Liver (tissue), 9 donors: ENCODE data around the gene FEM1C. TPM values are rescaled to one million over a fixed set of nuclear protein-coding genes. Genes with fewer than 3 reads are reported as not detected.

ENCODE experiments used
- DNase-seq: peaks from one replicate; pipeline ENCODE4 v3.0.0-alpha.2; 2017; ENCODE audit warnings: low spot score
- H3K27ac ChIP-seq, 2 donors: one replicate each; pipeline ENCODE4 v1.7.0; 2013; ENCODE audit warnings: inconsistent platforms in 2 of 2, low read length in 2 of 2, control low read depth in 1 of 2, low read depth in 1 of 2, mild to moderate bottlenecking in 1 of 2
- H3K27me3 ChIP-seq, 4 donors: one replicate each; pipeline versions ENCODE4 v1.6.1 to v1.7.0; 2013; ENCODE audit warnings: low read length in 3 of 4, inconsistent platforms in 1 of 4, mild to moderate bottlenecking in 1 of 4, moderate library complexity in 1 of 4; ENCODE audit not compliant: control insufficient read depth in 4 of 4, insufficient read depth in 4 of 4
- H3K36me3 ChIP-seq, 4 donors: one replicate each; pipeline versions ENCODE4 v1.6.1 to v1.7.0; 2013; ENCODE audit warnings: low read length in 3 of 4, mild to moderate bottlenecking in 3 of 4, low read depth in 1 of 4, moderate library complexity in 1 of 4; ENCODE audit not compliant: control insufficient read depth in 4 of 4, insufficient read depth in 3 of 4
- H3K4me1 ChIP-seq, 4 donors: one replicate each; pipeline versions ENCODE4 v1.6.1 to v1.7.0; 2013; ENCODE audit warnings: low read length in 3 of 4, mild to moderate bottlenecking in 3 of 4, moderate library complexity in 1 of 4; ENCODE audit not compliant: control insufficient read depth in 4 of 4, insufficient read depth in 4 of 4
- H3K4me3 ChIP-seq, 3 donors: one replicate each; pipeline versions ENCODE4 v1.6.1 to v1.7.0; 2013; ENCODE audit warnings: low read length in 3 of 3, control low read depth in 1 of 3, low read depth in 1 of 3, mild to moderate bottlenecking in 1 of 3
- H3K9ac ChIP-seq, 2 donors: one replicate each; pipeline ENCODE4 v1.7.0; 2013; ENCODE audit warnings: low read length in 2 of 2, mild to moderate bottlenecking in 2 of 2, moderate library complexity in 2 of 2, control low read depth in 1 of 2, low read depth in 1 of 2
- H3K9me3 ChIP-seq, 4 donors: one replicate each; pipeline versions ENCODE4 v1.6.1 to v1.7.0; 2013; ENCODE audit warnings: low read length in 3 of 4; ENCODE audit not compliant: control insufficient read depth in 4 of 4
- EGR1 ChIP-seq, 2 donors: IDR thresholded peaks; 2 replicates each; pipeline ENCODE4 v1.6.1; 2016 to 2018; ENCODE audit warnings: antibody characterized with exemption in 2 of 2, low read depth in 2 of 2
- FOXA2 ChIP-seq: IDR thresholded peaks from 2 replicates; pipeline ENCODE4 v1.6.1; 2016; ENCODE audit warnings: antibody characterized with exemption
- GABPA ChIP-seq, 2 donors: IDR thresholded peaks in 1 of 2; conservative IDR thresholded peaks in 1 of 2; 2 replicates each; pipeline ENCODE4 v1.6.1; 2016; ENCODE audit warnings: antibody characterized with exemption in 2 of 2, mild to moderate bottlenecking in 1 of 2, moderate library complexity in 1 of 2
- HNF4G ChIP-seq: IDR thresholded peaks from 2 replicates; pipeline ENCODE4 v1.6.1; 2016; ENCODE audit warnings: antibody characterized with exemption
- JUND ChIP-seq, 2 donors: IDR thresholded peaks; 2 replicates each; pipeline ENCODE4 v1.6.1; 2016; ENCODE audit warnings: antibody characterized with exemption in 2 of 2
- NR2F2 ChIP-seq: IDR thresholded peaks from 2 replicates; pipeline ENCODE4 v1.6.1; 2016; ENCODE audit warnings: antibody characterized with exemption
- RAD21 ChIP-seq, 2 donors: IDR thresholded peaks; 2 replicates each; pipeline ENCODE4 v1.6.1; 2016; ENCODE audit warnings: antibody characterized with exemption in 2 of 2, mild to moderate bottlenecking in 2 of 2
- RXRA ChIP-seq, 2 donors: IDR thresholded peaks; 2 replicates each; pipeline ENCODE4 v1.6.1; 2017 to 2018; ENCODE audit warnings: antibody characterized with exemption in 2 of 2, mild to moderate bottlenecking in 1 of 2
- TAF1 ChIP-seq: conservative IDR thresholded peaks from 2 replicates; pipeline ENCODE4 v1.6.1; 2016; ENCODE audit warnings: antibody characterized with exemption, mild to moderate bottlenecking
- WGBS: extraction: QIAGEN DNeasy Blood & Tissue Kit; methylation state at CpG from one replicate; pipeline ENCODE4 v1.1.7; 2013; 5-methylcytosine and 5-hydroxymethylcytosine counted together
- polyA plus RNA-seq, 2 donors: library from polyadenylated mRNA; stranded (reverse) in 1 of 2; unstranded in 1 of 2; fragments of 200-250 nt in 1 of 2; fragments of >200 nt in 1 of 2; fragmentation: Nextera tagmentation in 1 of 2; extraction: Ambion mirVana in 1 of 2; gene quantifications; one replicate each; pipeline versions ENCODE4 v1.2.1 to v1.2.3, GENCODE V29; 2013 to 2015
- total RNA-seq, 2 donors: library from RNA; depleted of rRNA; stranded (reverse); fragments of >200 nt; gene quantifications; one replicate each; pipeline ENCODE4 v1.2.3, GENCODE V29; 2014
- TF ChIP-seq, protein P1 (sequence below): IDR thresholded peaks from 2 replicates; pipeline ENCODE4 v1.6.1; 2016; ENCODE audit warnings: antibody characterized with exemption
- TF ChIP-seq, protein P2 (sequence below): IDR thresholded peaks from 2 replicates; pipeline ENCODE4 v1.6.1; 2016; ENCODE audit warnings: antibody characterized with exemption
- TF ChIP-seq, protein P3 (sequence below): fragments of 150-350 bp; IDR thresholded peaks from 2 replicates; pipeline ENCODE4 v1.5.1; 2017; ENCODE audit warnings: improper control_type of control experiment, low read depth, low read length; ENCODE audit not compliant: missing input control
- TF ChIP-seq, protein P4 (sequence below): IDR thresholded peaks from 2 replicates; pipeline ENCODE4 v1.6.1; 2016; ENCODE audit warnings: antibody characterized with exemption, mild to moderate bottlenecking
- donor health status: healthy.
- donor health status: healthy.
- donor health status: healthy.
- donor health status: healthy.
- donor health status: healthy.

The FEM1C gene
- total and polyA plus RNA-seq, 4 donors, result 3.4 to 14.3 (median 8.8) TPM

DNA sequence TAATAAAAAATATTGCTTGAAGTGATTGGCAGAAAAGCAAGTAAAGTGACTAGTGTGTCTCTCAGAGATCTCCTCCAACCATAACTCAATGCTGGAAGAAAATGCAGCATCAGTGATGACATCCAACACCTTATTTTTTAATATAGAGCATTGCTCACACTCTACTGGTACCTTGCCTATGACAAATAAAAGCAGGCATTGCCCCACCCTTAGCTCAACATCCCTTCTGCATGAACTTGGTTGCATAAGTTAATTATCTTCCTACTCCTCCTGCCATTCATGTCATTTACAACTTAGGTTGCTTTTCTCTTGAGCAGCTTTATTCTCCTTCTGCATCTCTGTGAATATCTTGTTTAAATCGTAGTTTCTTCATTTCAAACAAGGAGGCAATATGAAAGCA, 41.2 kb downstream of the FEM1C start:
- 86% methylated on average over 1 of the region's 1 CpG for WGBS
- Histone ChIP-seq H3K4me3 (no peak overlapping the region), H3K27me3 (no peaks in the 10 kb centered on the region), H3K4me1 (no peaks in the 10 kb centered on the region), H3K36me3 (peaks cover 0 to 1% (median 0%) of the 10 kb centered on the region in 4 donors), H3K27ac (no peak overlapping the region), H3K9me3 (no peaks in the 10 kb centered on the region), H3K9ac (no peak overlapping the region)
- no peak for DNase-seq
- TF ChIP-seq, protein P1, sequence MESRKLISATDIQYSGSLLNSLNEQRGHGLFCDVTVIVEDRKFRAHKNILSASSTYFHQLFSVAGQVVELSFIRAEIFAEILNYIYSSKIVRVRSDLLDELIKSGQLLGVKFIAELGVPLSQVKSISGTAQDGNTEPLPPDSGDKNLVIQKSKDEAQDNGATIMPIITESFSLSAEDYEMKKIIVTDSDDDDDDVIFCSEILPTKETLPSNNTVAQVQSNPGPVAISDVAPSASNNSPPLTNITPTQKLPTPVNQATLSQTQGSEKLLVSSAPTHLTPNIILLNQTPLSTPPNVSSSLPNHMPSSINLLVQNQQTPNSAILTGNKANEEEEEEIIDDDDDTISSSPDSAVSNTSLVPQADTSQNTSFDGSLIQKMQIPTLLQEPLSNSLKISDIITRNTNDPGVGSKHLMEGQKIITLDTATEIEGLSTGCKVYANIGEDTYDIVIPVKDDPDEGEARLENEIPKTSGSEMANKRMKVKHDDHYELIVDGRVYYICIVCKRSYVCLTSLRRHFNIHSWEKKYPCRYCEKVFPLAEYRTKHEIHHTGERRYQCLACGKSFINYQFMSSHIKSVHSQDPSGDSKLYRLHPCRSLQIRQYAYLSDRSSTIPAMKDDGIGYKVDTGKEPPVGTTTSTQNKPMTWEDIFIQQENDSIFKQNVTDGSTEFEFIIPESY, result no peak
- no peak for TF ChIP-seq RXRA (IDR thresholded peaks at IDR 0.05)

DNA sequence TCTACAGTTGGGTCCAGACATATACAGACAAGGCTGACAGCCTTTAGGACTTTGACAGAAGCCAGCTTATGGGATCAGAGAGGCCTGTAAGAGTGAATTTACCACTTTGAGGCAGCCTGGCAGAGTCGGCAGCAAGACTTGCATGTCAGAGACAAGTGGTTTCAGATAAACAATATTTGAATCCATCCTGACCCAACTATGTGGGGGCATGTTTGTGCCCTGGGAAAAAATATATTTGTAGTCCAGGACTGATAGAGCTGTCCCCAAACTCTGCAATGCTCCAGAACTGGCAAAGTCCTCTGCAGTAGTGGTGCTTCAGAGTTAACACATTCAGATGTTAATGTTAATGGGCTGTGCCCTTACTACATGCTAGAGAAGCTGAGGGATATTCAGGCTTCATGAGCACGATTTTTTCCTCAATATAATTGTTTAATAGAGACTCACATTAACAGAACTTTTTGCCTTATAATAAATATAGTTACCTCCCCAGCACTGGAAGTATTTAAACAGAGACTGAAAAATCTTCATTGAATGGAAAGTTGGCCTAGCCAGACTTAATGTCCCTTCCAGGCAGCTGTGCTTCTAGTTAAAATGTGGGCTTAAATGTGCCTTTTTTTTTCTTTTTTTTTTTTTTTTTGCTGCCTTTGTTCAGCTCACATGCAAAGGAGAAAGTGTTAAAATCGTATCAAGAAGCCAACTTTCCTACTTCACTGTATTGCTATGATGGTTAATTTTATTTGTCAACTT, 42.9 kb downstream of the FEM1C start:
- no peak overlapping the region for H3K4me3 ChIP-seq

DNA sequence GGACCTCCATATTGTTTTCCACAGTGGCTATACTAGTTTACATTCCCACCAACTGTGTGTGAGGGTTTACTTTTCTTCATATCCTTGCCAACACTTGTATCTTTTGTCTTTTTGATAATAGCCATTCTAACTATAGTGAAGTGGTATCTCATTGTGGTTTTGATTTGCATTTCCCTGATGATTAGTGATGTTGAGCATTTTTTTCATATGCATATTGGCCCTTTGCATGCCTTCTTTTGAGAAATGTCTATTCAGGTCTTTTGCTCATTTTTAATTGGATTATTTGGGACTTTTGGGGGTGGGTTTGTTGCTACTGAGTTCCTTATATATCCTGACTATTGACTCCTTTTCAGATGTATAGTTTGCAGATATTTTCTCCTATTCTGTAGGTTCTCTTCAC, 44.4 kb downstream of the FEM1C start:
- no peak for DNase-seq
- Histone ChIP-seq H3K9ac (no peak overlapping the region), H3K4me1 (no peaks in the 10 kb centered on the region), H3K9me3 (no peaks in the 10 kb centered on the region), H3K4me3 (no peak overlapping the region), H3K27ac (no peak overlapping the region), H3K27me3 (no peaks in the 10 kb centered on the region), H3K36me3 (peaks cover 0 to 1% (median 0%) of the 10 kb centered on the region in 4 donors)
- TF ChIP-seq, protein P2, sequence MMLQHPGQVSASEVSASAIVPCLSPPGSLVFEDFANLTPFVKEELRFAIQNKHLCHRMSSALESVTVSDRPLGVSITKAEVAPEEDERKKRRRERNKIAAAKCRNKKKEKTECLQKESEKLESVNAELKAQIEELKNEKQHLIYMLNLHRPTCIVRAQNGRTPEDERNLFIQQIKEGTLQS, result no peak
- no peak for TF ChIP-seq HNF4G

More for the DNA sequence above, 42.9 kb downstream of the FEM1C start:
- H3K27ac ChIP-seq, result no peak overlapping the region
- H3K27me3 ChIP-seq, result no peaks in the 10 kb centered on the region
- peaks cover 0 to 1% (median 0%) of the 10 kb centered on the region in 4 donors for H3K36me3 ChIP-seq
- no peaks in the 10 kb centered on the region for H3K9me3 ChIP-seq
- no peaks in the 10 kb centered on the region for H3K4me1 ChIP-seq
- 42% methylated on average over 3 of the region's 3 CpGs for WGBS
- TF ChIP-seq JUND (IDR thresholded peaks at IDR 0.05) (no peak), RXRA (IDR thresholded peaks at IDR 0.05) (no peak), GABPA (IDR thresholded peaks at IDR 0.05 in 1 of 2, conservative IDR thresholded peaks at IDR 0.05 in 1 of 2) (no peak)
- no peak overlapping the region for H3K9ac ChIP-seq
- DNase-seq, result no peak

DNA sequence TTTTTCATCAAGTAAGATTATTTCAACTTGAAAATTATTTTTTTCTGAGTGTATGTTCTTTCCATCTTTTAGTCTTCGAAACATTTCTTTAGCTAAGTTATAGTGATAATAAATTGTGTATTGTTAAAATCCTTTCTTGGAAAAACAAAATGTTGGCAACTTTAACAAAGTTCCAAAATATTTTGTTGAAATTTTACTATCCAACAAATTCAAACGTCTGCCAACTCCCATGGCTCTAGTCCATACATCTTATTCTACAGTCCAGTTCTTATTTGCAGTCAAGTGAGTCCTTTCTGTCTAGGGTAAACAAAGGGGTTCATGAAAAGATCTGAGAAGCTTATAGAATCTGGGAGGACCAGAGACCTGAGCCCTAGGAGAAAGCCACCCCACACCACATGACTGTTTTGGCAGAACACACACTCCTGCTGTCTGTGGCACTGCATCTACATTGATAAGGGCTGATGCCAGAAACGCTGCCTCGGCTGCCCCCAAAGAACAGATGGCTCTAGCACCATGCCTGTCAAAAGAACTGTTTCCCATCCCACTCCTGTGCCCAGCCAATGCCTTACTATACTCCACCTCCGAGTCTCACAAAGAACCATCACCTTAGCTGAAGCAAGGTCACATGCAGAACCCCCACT, 47.5 kb downstream of the FEM1C start:
- Histone ChIP-seq H3K36me3 (no peaks in the 10 kb centered on the region), H3K27me3 (peaks cover 0 to 6% (median 0%) of the 10 kb centered on the region in 4 donors), H3K4me3 (no peak overlapping the region), H3K9me3 (no peaks in the 10 kb centered on the region), H3K27ac (no peak overlapping the region), H3K9ac (no peak overlapping the region), H3K4me1 (no peaks in the 10 kb centered on the region)
- no peak for DNase-seq
- WGBS, result 80% methylated on average over 5 of the region's 5 CpGs
- TF ChIP-seq EGR1 (IDR thresholded peaks at IDR 0.05; ENCODE audit: low read depth in 2 of 2) (no peak), NR2F2 (no peak), TAF1 (no peak), FOXA2 (no peak), HNF4G (no peak), RXRA (IDR thresholded peaks at IDR 0.05) (no peak), RAD21 (IDR thresholded peaks at IDR 0.05) (no peak), JUND (IDR thresholded peaks at IDR 0.05) (no peak), GABPA (IDR thresholded peaks at IDR 0.05 in 1 of 2, conservative IDR thresholded peaks at IDR 0.05 in 1 of 2) (no peak)
- TF ChIP-seq, protein P2, result no peak
- TF ChIP-seq, protein P3, sequence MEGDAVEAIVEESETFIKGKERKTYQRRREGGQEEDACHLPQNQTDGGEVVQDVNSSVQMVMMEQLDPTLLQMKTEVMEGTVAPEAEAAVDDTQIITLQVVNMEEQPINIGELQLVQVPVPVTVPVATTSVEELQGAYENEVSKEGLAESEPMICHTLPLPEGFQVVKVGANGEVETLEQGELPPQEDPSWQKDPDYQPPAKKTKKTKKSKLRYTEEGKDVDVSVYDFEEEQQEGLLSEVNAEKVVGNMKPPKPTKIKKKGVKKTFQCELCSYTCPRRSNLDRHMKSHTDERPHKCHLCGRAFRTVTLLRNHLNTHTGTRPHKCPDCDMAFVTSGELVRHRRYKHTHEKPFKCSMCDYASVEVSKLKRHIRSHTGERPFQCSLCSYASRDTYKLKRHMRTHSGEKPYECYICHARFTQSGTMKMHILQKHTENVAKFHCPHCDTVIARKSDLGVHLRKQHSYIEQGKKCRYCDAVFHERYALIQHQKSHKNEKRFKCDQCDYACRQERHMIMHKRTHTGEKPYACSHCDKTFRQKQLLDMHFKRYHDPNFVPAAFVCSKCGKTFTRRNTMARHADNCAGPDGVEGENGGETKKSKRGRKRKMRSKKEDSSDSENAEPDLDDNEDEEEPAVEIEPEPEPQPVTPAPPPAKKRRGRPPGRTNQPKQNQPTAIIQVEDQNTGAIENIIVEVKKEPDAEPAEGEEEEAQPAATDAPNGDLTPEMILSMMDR, result no peak
- TF ChIP-seq, protein P4, sequence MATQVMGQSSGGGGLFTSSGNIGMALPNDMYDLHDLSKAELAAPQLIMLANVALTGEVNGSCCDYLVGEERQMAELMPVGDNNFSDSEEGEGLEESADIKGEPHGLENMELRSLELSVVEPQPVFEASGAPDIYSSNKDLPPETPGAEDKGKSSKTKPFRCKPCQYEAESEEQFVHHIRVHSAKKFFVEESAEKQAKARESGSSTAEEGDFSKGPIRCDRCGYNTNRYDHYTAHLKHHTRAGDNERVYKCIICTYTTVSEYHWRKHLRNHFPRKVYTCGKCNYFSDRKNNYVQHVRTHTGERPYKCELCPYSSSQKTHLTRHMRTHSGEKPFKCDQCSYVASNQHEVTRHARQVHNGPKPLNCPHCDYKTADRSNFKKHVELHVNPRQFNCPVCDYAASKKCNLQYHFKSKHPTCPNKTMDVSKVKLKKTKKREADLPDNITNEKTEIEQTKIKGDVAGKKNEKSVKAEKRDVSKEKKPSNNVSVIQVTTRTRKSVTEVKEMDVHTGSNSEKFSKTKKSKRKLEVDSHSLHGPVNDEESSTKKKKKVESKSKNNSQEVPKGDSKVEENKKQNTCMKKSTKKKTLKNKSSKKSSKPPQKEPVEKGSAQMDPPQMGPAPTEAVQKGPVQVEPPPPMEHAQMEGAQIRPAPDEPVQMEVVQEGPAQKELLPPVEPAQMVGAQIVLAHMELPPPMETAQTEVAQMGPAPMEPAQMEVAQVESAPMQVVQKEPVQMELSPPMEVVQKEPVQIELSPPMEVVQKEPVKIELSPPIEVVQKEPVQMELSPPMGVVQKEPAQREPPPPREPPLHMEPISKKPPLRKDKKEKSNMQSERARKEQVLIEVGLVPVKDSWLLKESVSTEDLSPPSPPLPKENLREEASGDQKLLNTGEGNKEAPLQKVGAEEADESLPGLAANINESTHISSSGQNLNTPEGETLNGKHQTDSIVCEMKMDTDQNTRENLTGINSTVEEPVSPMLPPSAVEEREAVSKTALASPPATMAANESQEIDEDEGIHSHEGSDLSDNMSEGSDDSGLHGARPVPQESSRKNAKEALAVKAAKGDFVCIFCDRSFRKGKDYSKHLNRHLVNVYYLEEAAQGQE, result no peak
